GM20000 (cell line): ENCODE data around the gene ZMAT3.

ENCODE experiments used
- DNase-seq: peaks from one replicate; pipeline ENCODE4 v3.0.0; 2012; ENCODE audit warnings: low spot score
- CTCF ChIP-seq: IDR thresholded peaks from 2 replicates; pipeline ENCODE4 v1.5.1; 2012; ENCODE audit warnings: mild to moderate bottlenecking, control low read depth; ENCODE audit errors: extremely low read depth, missing control alignments

Gene ZMAT3

GRCh38 chr3:178969004-178969700 is 102.5 kb downstream of the ZMAT3 start:
- TF ChIP-seq CTCF = no peak
- DNase-seq = peak; percentile 44
